GM19324 (cell line): Measurements from ENCODE around the gene SYCP1.
"Not testable (repeated sequence)": the region's sequence is repeated elsewhere in the genome, so short reads cannot be mapped to it uniquely, and the experiment has no call there.

ENCODE experiments used
- ATAC-seq: cut with Tn5 transposase; IDR thresholded peaks from one replicate; pipeline ENCODE4 v1.9.1; 2021; ENCODE audit warnings: mild to moderate bottlenecking, moderate library complexity; ENCODE audit not compliant: unreplicated experiment, low FRiP score

SYCP1 gene

DNA sequence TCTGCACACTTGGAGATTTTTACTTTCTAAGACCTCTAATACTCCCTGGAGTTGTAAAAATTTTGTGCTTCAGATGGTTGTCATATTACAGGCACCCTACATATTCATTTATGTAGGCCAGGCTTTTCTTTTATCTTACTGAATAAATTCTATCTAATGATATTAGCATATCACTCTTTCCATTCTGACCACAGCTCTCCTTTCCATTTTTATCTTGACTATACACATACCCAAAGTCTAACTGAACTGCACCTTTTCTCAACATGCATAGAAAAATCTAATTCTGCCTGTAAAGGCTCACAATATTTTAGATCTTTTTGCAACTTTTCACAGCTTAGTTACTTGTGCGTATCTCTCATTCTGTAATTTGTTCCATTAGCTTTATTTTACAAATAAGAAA lies 122.2 kb downstream of the SYCP1 start:
- no peak for ATAC-seq

DNA sequence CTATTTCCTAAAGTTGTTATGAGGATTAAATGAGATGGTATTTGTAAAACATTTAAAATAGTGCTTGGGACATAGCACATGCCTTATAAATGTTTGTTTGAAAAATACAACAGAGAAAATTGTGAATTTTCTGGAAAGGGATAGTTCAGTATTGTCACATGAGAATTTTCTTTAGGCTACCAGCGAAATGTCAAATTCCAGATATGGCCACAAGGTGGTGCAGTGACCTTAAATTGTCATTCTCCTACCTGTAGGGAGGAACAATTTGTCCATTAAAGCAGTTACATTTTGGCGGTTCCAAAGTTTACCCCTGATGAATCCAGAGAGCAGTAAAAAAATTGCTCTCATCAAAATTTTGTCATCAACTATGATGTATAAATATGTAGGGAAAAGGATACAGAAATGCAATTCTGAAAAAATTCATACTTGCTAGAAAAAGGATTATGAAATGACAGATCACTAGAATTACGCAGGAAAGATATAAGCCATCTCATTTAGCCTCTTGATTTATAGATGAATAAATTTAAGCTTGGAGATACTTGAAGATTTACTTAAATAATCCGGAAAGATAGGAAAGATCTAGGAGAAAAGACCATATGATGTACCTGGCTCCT lies 124.7 kb downstream of the SYCP1 start:
- ATAC-seq, result no peak

DNA sequence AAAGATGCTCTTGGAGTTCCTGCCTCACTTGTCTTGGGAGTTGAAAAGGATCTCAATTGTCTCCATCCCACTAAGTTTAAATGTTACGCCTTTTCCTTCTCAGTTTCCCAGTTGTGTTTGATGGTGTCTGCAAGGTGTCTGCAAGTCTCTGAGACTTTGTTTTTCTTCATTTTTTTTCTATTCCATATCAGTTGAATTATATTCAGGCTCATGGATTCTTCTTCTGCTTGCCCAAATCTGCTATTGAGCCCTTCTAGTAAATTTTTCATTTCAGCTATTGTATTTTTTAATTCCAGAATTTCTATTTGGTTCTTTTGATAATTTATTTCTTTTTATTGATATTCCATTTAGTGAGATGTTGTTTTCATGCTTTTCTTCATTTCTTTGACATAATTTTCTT lies 127.6 kb downstream of the SYCP1 start:
- ATAC-seq, result no peak

DNA sequence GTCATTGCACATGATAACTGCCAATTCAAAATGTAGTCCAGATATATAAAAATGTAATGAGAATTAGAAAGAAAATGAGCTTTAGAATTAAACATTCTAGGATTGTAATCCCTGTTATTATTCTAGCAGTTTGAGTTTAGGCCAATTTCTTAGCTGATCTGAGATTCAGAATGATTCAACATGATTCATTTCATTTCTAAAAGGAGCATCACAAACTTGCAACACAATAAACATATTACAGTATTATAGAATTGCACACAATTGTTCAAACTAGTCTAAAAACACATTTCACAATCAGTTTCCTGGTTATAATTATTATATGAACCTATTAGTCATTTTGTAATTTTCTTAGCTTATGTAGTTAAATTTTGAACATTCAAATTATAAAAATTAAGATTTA lies 131.6 kb downstream of the SYCP1 start:
- no peak for ATAC-seq

DNA sequence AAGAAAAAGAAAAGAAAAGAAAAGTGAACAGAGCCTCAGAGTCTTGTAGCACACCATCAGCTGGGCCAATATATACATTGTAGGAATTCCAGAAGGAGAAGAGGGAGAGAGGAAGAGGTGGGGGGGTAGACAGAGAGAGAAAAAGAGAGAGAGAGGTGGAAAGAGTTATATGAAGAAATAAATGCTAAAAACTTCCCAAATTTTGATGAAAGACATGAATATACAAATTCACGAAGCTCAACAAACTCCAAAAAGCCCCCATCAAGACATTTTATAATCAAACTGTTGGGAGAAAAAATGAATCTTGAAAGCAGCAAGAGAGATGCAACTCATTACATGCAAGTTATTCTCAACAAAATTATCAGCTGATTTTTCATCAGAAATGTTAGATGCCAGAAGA lies 133.4 kb downstream of the SYCP1 start:
- ATAC-seq, result no peak

DNA sequence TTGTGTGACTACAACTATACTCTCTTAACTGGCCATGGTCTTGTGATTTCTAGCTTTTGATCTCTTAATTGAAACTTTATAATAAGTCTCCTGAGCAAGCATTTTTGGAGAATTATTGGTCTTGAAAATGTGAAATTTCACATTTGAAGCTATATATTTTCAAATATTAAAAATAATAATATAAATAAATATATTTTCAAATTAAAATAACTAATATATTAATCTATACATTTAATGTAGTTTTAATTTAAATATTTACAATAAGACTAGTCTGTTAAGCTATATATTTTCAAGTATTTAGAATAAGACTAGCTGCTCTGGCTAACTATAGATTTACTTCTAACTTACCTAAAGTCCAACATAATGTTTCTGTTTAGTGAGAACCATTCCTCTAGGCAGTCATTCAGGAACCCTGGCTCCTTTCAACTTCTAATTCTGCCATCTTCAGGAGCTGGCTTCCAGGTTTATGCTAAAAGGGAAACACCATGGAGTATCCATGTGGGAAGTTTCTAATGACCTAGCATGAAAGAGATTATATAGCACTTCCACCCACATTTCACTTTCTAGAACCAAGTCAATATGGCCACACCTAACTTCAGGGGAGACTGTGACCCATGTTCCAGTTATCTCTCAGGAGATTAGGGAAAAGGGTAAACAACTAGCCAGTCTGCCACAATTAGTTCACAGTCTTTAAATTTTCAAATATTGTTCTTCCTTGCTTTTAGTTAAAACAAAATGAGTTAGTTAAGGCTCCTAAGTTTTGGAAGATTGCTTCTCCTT lies 143.0 kb downstream of the SYCP1 start:
- ATAC-seq, result no peak

DNA sequence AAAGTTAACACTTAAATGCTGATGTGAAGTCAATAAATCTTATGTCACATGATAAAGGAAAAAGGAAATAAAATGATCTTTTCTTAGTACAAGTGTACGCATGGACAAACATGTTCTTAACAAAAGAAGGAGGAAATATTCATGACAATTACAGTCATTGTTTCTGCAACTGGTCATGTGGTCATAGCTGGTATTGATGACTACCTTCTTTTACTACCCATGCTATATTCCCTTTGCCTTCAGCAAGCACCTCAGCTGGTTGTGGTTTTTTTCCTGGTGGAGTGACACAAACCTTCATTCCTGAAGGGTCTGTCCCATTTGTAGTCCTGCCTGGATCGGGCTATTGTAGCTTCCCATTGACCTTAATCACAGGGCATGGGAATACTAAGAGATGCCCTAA lies 151.5 kb downstream of the SYCP1 start:
- ATAC-seq, result no peak

DNA sequence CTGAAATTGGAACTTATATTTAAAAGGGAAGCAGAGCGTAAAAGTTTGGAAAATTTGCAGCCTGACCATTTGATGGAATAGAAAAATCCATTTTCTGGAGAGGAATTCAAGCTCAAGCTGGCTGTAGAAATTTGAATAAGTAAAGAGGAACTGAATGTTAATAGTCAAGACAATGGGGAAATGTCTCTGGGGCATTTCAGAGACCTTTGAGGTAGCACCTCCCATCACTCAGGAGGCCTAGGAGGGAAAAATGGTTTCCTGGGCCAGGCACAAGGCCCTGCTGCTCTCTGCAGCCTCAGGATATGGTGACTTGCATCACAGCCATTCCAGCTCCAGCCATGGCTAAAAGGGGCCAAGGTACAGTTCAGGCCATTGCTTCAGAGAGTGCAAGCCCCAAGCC lies 157.3 kb downstream of the SYCP1 start:
- ATAC-seq, result no peak

DNA sequence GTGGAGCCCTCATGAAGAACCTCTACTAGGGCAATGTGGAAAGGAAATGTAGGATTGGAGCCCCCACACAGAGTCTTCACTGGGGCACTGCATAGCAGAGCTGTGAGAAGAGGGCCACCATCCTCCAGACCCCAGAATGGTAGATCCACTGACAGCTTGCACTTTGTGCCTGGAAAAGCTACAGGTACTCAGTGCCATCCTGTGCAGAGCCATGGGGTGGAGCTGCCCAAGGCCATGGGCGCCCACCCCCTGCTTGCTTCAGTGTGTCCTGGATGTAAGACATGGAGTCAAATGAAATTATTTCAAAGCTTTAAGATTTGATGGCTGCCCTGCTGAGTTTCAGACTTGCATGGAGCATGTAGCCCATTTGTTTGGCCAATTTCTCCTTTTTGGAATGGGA lies 157.8 kb downstream of the SYCP1 start:
- ATAC-seq, result no peak

DNA sequence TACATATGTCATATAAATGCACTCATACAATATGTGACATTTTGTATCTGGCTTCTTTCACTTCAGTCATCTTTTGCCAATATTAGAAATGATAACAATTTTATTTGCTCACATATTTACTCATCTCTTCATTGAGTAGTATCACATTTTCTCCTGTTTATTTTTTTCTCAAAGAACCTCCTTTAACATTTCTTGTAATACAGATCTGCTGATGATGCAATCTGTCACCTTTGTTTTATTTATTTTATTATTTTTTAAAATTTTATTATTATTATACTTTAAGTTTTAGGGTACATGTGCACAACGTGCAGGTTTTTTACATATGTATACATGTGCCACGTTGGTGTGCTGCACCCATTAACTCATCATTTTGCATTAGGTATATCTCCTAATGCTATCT lies 159.1 kb downstream of the SYCP1 start:
- no peak for ATAC-seq

DNA sequence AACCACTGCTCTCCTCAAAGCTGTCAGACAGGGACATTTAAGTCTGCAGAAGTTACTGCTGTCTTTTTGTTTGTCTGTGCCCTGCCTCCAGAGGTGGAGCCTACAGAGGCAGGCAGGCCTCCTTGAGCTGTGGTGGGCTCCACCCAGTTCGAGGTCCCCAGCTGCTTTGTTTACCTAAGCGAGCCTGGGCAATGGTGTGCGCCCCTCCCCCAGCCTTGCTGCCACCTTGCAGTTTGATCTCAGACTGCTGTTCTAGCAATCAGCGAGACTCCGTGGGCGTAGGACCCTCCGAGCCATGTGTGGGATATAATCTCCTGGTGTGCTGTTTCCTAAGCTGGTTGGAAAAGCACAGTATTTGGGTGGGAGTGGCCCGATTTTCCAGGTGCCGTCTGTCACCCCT lies 164.9 kb downstream of the SYCP1 start:
- ATAC-seq, result not testable (repeated sequence)

DNA sequence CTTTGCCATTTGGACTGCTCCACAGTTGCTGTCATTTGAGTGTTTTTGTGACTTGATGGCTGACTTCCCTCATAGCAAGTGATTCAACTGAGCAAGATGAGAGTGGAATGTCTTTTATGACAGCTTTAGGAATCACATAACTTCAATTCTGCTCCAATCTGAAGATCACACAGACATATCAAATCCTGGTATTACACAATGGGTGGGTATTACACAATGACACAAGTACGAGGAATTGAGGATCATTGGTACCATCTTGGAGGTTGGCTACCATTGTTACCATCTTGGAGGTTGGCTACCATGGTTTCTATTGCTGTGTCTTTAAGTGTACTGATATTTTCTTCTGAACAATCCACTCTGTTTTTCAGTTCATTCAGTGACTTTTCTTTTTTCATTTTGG lies 166.5 kb downstream of the SYCP1 start:
- ATAC-seq, result no peak

DNA sequence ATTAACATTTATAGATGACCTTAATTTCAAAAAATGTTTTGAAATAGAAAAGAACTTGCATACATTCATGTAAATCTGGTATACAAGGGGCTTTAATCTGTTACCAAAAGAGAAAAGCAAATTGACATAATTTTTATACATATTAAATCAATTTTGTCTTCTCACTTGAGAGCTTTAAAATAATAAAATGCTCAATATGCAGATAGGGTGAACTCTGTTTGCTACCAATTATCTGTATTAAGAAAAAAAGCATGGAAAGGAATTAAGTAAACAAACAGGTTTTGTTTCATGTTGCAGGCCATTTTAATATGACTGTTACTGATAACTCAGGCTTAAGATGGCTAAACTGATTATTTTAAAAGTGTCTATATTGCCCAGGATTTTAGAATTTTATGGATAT lies 168.9 kb downstream of the SYCP1 start:
- no peak for ATAC-seq

DNA sequence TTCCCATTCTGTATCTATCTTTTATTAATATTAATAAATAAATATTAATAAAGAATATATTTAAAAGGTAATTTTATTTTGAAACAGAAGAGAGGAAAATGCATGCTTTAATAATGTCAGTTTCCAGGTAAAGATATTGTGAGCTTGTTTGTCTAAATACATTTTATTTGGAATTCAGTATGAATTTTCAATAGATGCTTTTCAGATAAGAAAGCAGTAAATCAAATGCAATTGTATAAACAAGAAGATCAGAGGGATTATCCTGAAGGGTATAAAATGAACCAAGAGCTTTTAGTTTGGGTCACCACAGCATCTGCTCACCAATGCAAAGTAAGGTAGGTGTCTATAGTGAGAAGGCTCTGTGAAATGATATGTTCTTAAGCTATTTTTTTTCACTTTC lies 174.9 kb downstream of the SYCP1 start, which contains the start of gene TSHB:
TSS of gene TSHB (plus strand) at position 301 of the 400 bp plus-strand sequence. CDS start 3,537 bp downstream, outside the sequence.
- no peak for ATAC-seq

DNA sequence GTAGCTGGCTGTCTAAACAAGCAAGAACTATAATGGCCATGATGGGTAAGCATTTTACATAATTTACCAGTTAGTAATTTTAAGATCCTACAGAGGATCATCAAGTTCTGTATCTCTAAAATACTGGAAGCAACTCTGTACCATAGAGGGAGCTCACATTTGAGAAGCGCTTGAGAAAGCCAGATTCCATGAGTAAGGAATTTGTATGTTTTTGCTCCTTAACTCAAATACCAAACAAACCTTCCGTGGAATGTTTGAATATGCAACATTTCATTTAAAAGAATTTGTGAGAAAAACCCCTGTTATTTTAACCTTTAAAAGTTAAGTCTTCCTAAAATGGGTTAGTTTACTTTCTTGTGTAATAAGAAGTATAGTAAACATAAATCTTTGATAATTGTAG lies 176.9 kb downstream of the SYCP1 start:
- ATAC-seq, result no peak

DNA sequence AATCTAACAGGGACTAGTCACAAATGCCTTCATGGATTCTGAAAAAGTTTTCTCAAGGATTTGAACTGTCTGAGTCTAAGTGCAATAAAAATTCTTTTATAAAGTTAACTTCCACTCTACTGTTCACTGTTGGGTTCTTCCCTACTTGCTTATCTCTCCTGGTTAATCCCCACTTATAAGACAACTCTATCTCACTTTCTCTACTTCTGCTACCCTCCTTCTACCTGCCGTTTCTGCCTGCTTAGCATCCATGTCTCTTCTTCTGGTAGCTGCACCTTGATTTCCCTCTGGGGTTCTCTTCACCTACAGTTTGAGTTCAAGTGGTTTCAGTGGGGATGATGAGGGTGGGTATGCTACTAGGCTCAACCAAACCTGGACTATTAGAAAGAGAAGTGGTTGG lies 181.0 kb downstream of the SYCP1 start:
- ATAC-seq, result no peak

DNA sequence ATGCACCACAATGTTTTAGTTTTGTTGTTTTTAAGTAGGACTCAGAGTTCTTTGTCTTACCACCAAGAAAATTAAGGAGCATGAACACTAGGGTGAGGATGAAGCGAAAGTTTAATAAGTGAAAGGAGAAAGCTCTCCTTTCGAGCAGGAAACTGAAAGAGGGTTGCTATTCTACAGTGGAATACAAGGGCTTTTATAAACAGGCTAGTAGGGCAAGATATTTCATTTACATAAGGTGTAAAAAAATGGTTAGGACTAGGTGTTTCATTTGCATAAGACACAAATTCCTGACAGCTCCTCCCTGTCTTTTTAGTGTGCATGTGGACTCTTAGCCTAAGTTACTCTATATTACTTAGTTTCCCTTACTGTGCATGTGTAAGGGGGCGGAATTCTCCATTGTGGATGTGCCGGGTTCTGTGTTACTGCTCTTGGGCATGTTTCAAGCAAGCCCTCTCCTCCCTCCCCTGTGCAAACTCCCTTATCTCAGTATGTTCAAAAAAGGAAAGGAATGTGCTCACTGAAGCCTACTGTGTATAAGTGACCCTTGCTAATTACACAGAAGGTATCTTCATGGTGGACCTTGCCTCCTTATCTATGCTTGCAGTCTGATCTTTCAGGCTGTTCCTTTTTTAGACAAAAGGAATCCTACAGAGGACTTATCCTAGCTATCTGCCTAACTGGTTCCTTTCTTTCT lies 182.3 kb downstream of the SYCP1 start:
- no peak for ATAC-seq

DNA sequence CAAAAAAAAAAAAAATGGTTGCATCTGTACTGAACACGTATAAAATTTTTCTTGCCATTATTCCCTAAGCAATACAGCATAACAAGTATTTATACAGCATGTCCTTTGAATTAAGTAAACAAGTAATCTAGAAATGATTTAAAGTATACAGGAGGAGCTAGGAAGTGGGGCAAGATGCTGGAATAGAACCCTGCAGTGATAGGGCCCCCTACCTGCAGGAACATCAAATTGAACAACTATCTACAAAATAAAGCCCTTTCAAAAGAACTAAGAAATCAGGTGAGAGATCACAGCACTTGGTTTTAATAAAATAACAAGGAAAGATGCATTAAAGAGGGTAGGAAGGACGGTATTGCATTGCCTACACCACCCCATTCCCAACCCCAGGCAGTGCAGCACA lies 185.8 kb downstream of the SYCP1 start:
- no peak for ATAC-seq

DNA sequence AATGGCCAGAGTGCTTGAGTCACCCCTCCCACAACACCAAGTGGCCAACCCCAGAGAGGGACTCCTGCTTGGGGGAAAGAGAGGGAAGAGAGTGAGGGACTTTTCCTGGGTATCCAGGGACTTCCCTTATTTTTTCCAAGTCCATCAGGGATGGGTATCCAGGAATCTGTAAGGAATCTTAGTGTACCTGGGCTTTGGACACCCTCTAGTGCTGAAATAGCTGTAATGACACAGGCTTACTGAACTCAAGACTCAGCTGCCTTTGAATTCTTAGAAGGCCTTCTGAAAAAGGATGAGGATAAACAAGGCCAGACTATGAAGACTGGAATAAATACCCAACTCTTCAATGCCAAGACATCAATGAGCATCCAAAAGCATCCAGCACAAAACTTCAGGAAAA lies 187.0 kb downstream of the SYCP1 start:
- no peak for ATAC-seq
